22Rv1 (cell line): ENCODE measurements around the gene TCEAL1.

Source experiments
- H3K27ac ChIP-seq: fragments of 450-650 bp; 2 replicates; pipeline ENCODE4 v1.5.1; 2017
- CTCF ChIP-seq: fragments of 450-650 bp; IDR thresholded peaks from 2 replicates; pipeline ENCODE4 v1.5.1; 2017; ENCODE audit warnings: mild to moderate bottlenecking
- ZFX ChIP-seq: fragments of 450-650 bp; IDR thresholded peaks from 2 replicates; pipeline ENCODE4 v1.6.1; 2017; ENCODE audit warnings: antibody characterized with exemption, borderline replicate concordance

TCEAL1 gene

DNA sequence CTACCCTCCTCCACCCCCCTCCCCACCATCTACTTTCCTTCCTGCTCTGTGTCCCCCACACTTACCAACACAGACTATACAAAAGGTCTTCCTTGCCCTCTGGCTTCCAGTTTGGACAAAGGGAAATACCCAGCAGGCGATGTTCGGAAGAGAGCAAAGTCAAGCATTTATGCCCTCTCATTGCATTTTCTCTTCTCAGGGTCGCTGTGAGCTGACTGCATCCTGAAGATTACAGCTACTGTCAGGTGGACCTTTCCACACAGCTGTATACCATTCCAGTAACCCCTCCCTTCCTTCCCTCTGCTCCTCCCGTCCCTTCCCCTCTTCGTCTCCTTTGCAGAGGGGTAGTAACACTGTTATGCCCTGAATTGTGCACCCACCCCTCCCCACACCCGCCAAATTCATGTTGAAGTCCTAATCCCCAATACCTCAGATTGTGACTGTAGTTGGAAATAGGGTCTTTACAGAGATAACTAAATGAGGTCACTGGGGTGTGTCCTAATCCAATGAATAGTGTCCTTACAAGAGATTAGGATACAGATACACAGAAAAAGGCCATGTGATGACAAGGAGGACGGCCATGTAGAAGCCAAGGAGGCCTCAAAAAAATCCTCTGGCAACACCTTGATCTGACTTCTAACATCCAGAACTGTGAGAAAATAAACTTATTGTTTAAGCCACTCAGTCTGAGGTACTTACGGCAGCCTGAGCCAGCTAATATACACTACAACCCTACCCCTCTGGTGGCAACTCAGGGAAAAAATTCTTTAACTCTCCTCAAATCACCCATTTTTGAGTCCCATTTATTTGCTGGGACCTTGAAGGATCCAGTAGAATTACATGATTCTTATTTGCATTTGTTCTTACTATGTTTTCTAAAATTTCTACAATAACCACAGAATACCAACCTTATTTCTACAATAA, 46.0 kb downstream of the TCEAL1 start:
- no peak overlapping the region for H3K27ac ChIP-seq

DNA sequence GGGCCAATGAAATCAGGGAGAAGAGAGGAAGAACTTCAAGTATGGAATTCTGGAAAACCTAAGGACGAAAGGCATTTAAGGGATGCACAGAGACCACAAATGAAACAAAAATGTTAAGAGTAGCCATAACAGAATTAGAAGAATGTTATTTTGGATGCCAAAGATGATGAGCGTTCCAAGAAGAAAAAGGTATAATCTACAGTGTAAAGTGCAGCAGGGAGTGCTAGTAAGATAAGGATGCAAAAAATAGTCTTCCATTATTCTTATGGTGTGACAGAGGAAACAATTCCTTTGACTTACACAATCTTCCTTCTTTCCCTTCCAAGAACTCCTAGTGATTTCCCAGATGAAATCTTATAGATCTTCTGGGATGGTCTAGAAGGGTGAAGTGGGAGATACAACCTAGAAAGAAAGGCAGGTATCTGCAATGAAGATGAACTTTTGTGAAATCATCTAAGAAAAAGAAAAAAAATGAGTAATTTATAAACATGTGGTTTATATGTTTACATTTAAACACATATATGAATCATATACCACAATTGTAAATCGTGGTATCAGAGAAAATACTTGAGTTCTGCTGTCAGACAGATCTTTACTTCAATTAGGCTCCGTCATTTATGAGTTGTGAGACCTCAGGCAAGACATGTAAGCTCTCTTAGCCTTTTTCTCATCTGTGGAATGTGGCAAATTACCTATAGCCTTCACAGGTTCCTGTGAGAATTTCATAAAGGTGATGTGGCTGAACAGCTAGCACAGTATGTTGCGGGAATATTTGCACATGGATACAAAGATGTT, 49.6 kb downstream of the TCEAL1 start:
- TF ChIP-seq ZFX (no peak), CTCF (no peak)

More for the DNA sequence above, 46.0 kb downstream of the TCEAL1 start:
- TF ChIP-seq CTCF (no peak), ZFX (no peak)

More for the DNA sequence above, 49.6 kb downstream of the TCEAL1 start:
- no peak overlapping the region for H3K27ac ChIP-seq
